GM13977 (cell line): ENCODE results near the gene UBAC2.
"Not testable (repeated sequence)": the region's sequence is repeated elsewhere in the genome, so short reads cannot be mapped to it uniquely, and the experiment has no call there.

ENCODE experiments used
- DNase-seq: peaks from one replicate; pipeline ENCODE4 v3.0.0; 2012; ENCODE audit warnings: low spot score
- CTCF ChIP-seq: IDR thresholded peaks from 2 replicates; pipeline ENCODE4 v1.5.1; 2012; ENCODE audit warnings: mild to moderate bottlenecking, control low read depth; ENCODE audit not compliant: insufficient read depth; ENCODE audit errors: extremely low read depth, missing control alignments
- in situ Hi-C: fragments of 300-500 bp; cut with MboI; formaldehyde crosslinking; loops from one replicate; pipeline ENCODE4 v1.12.0; 2022; ENCODE audit warnings: low sequenced_read_pairs, low pct_unique_long_range_greater_than_20kb, mixed read lengths, inconsistent platforms; ENCODE audit not compliant: unreplicated experiment

Gene UBAC2

GRCh38 chr13:99224021-99224420 is 23.4 kb downstream of the UBAC2 start:
- no peak for TF ChIP-seq CTCF
- in situ Hi-C loops: no loop called here
- DNase-seq: no peak

- in situ Hi-C loops: no loop called here
- no peak for TF ChIP-seq CTCF
- no peak for DNase-seq
Measured at GRCh38 chr13:99225078-99225477, 24.4 kb downstream of the UBAC2 start.

- no peak for DNase-seq
- in situ Hi-C loops: no loop called here
- TF ChIP-seq CTCF: no peak
Measured at GRCh38 chr13:99226513-99226912, 25.9 kb downstream of the UBAC2 start.

GRCh38 chr13:99227331-99227900 is 26.8 kb downstream of the UBAC2 start:
- in situ Hi-C loops: no loop called here
- TF ChIP-seq CTCF: no peak
- DNase-seq: no peak

GRCh38 chr13:99227909-99228688 is 27.4 kb downstream of the UBAC2 start:
- TF ChIP-seq CTCF: no peak
- in situ Hi-C loops: no loop called here
- DNase-seq: no peak

- TF ChIP-seq CTCF: no peak
- in situ Hi-C loops: no loop called here
- DNase-seq: peak; percentile 68
Measured at GRCh38 chr13:99228737-99229691, 28.4 kb downstream of the UBAC2 start.

GRCh38 chr13:99230588-99230987 is 29.9 kb downstream of the UBAC2 start:
- DNase-seq, in situ Hi-C loops: not testable (repeated sequence)
